A549 (cell line): ENCODE measurements around the gene TPRN. TPM values are rescaled to one million over a fixed set of nuclear protein-coding genes. Genes with fewer than 3 reads are reported as not detected.

Source experiments
- ATAC-seq, 2 experiments: fragments of 200-7000 bp in 1 of 2; fragments of >200 bp in 1 of 2; cut with Nextera tagmentation in 1 of 2; cut with Tn5 transposase in 1 of 2; 3 replicates each; pipeline versions ENCODE4 v1.8.0 to v1.9.1; 2018 to 2020; ENCODE audit warnings: mild to moderate bottlenecking in 1 of 2, moderate library complexity in 1 of 2
- CTCF ChIA-PET: fragments of 300-600 bp; sonication (Branson Sonifier 250); formaldehyde crosslinking; extraction: SDS; loops from one replicate; lab custom pipeline; 2021; ENCODE audit warnings: antibody characterized with exemption, inconsistent platforms; lab: Yijun Ruan, JAX
- POLR2A ChIA-PET: fragments of 350-600 bp; formaldehyde crosslinking; extraction: SDS; loops from one replicate; lab custom pipeline; 2021; ENCODE audit warnings: antibody characterized with exemption, inconsistent platforms; lab: Yijun Ruan, JAX
- DNase-seq, 2 experiments: peaks; one replicate each; pipeline versions ENCODE4 v3.0.0 to v3.0.0-alpha.2; 2011 to 2016; ENCODE audit warnings: low read depth in 1 of 2, low spot score in 1 of 2
- FAIRE-seq: peaks from 2 replicates; lab custom pipeline; 2011; peaks lifted over from hg19 to GRCh38; lab: Jason Lieb, UNC
- H3K27ac ChIP-seq, 2 experiments: fragments of >200 bp; sonication (Bioruptor Twin); formaldehyde crosslinking; 3 replicates each; pipeline ENCODE4 v1.5.1; 2016 to 2017
- H3K4me1 ChIP-seq: fragments of >200 bp; sonication (Bioruptor Twin); formaldehyde crosslinking; 3 replicates; pipeline ENCODE4 v1.6.1; 2016
- H3K4me2 ChIP-seq: fragments of >200 bp; sonication (Bioruptor Twin); formaldehyde crosslinking; 3 replicates; pipeline ENCODE4 v1.6.1; 2016
- H3K4me3 ChIP-seq: fragments of >200 bp; sonication (Bioruptor Twin); formaldehyde crosslinking; 3 replicates; pipeline ENCODE4 v1.5.1; 2016
- H3K9me3 ChIP-seq: fragments of >200 bp; sonication (Bioruptor Twin); formaldehyde crosslinking; 3 replicates; pipeline ENCODE4 v1.6.1; 2016
- BCL3 ChIP-seq: fragments of >200 bp; sonication (Bioruptor Twin); formaldehyde crosslinking; IDR thresholded peaks from 3 replicates; pipeline ENCODE4 v1.6.1; 2016
- CBX2 ChIP-seq: fragments of 200-600 bp; sonication (generic); IDR thresholded peaks from 2 replicates; pipeline ENCODE4 v1.6.1; 2016; ENCODE audit warnings: low read depth, mild to moderate bottlenecking, borderline replicate concordance
- CBX8 ChIP-seq: fragments of 200-600 bp; sonication (generic); IDR thresholded peaks from 2 replicates; pipeline ENCODE4 v1.6.1; 2016
- CHD2 ChIP-seq: fragments of 150-350 bp; IDR thresholded peaks from 2 replicates; pipeline ENCODE4 v1.6.1; 2014; ENCODE audit warnings: low read length; ENCODE audit not compliant: partially characterized antibody
- CHD4 ChIP-seq: fragments of 200-600 bp; sonication (generic); IDR thresholded peaks from 2 replicates; pipeline ENCODE4 v1.6.1; 2016; ENCODE audit warnings: antibody characterized with exemption, mild to moderate bottlenecking, borderline replicate concordance
- EP300 ChIP-seq, 2 experiments: fragments of >200 bp; sonication (Bioruptor Twin); formaldehyde crosslinking; IDR thresholded peaks; 2 replicates in 1 of 2; 3 replicates in 1 of 2; pipeline ENCODE4 v1.6.1; 2016 to 2017
- ESRRA ChIP-seq: fragments of 150-350 bp; IDR thresholded peaks from 2 replicates; pipeline ENCODE4 v1.6.1; 2014; ENCODE audit warnings: mild to moderate bottlenecking, low read length, borderline replicate concordance
- HDAC2 ChIP-seq: fragments of 200-600 bp; sonication (generic); IDR thresholded peaks from 2 replicates; pipeline ENCODE4 v1.6.1; 2016
- HOXB5 ChIP-seq: fragments of 250-450 bp; sonication (Bioruptor Pico); IDR thresholded peaks from 2 replicates; pipeline ENCODE4 v1.5.0; 2020; ENCODE audit warnings: mild to moderate bottlenecking, moderate library complexity
- MAFK ChIP-seq: fragments of 450-650 bp; IDR thresholded peaks from 2 replicates; pipeline ENCODE4 v1.6.1; 2014; ENCODE audit not compliant: partially characterized antibody
- MAX ChIP-seq: IDR thresholded peaks from 2 replicates; pipeline ENCODE4 v1.6.1; 2012
- MAZ ChIP-seq: fragments of 150-350 bp; IDR thresholded peaks from 2 replicates; pipeline ENCODE4 v1.6.1; 2014; ENCODE audit warnings: antibody characterized with exemption, low read depth, low read length, borderline replicate concordance
- MYC ChIP-seq: IDR thresholded peaks from 2 replicates; pipeline ENCODE4 v1.6.1; 2012; ENCODE audit warnings: mild to moderate bottlenecking, inconsistent platforms, low read length, improper control_type of control experiment, borderline replicate concordance
- RAD21 ChIP-seq, 2 experiments: fragments of >200 bp in 1 of 2; sonication (Bioruptor Twin) in 1 of 2; formaldehyde crosslinking in 1 of 2; IDR thresholded peaks in 1 of 2; conservative IDR thresholded peaks in 1 of 2; 2 replicates in 1 of 2; 3 replicates in 1 of 2; pipeline ENCODE4 v1.6.1; 2012 to 2018; ENCODE audit warnings: inconsistent platforms in 1 of 2
- RARB ChIP-seq: fragments of 250-450 bp; sonication (Bioruptor Pico); IDR thresholded peaks from 2 replicates; pipeline ENCODE4 v1.8.0; 2021; ENCODE audit warnings: mild to moderate bottlenecking, moderate library complexity
- REST ChIP-seq: fragments of 200-600 bp; sonication (generic); IDR thresholded peaks from 2 replicates; pipeline ENCODE4 v1.6.1; 2016; ENCODE audit warnings: antibody characterized with exemption, mild to moderate bottlenecking, moderate library complexity
- ZSCAN20 ChIP-seq: fragments of 250-450 bp; sonication (Bioruptor Pico); IDR thresholded peaks from 2 replicates; pipeline ENCODE4 v1.8.0; 2022; ENCODE audit warnings: mild to moderate bottlenecking, moderate library complexity
- WGBS: methylation state at CpG from one replicate; pipeline ENCODE4 v1.1.6; 2017; ENCODE audit errors: missing lambda C conversion rate; 5-methylcytosine and 5-hydroxymethylcytosine counted together
- polyA plus RNA-seq, 4 experiments: library from polyadenylated mRNA; depleted of rRNA in 3 of 4; stranded (reverse); fragments of >200 nt; fragmentation: RNase III in 1 of 4; extraction: RNeasy Plus Mini Kit Qiagen cat#74134 plus additional on column Dnase treatment in 1 of 4; gene quantifications; 2 replicates in 3 of 4; 3 replicates in 1 of 4; pipeline ENCODE4 v1.2.3, GENCODE V29; 2011 to 2017
- TF ChIP-seq, protein P1 (sequence below): fragments of 150-350 bp; IDR thresholded peaks from 2 replicates; pipeline ENCODE4 v1.6.1; 2014; ENCODE audit warnings: low read depth, mild to moderate bottlenecking, low read length
- TF ChIP-seq, protein P2 (sequence below): fragments of 250-450 bp; sonication (Bioruptor Pico); IDR thresholded peaks from 2 replicates; pipeline ENCODE4 v1.5.0; 2021; ENCODE audit warnings: mild to moderate bottlenecking, moderate library complexity, borderline replicate concordance
- TF ChIP-seq, protein P3 (sequence below): IDR thresholded peaks from 2 replicates; pipeline ENCODE4 v1.6.1; 2012; ENCODE audit warnings: low read depth, borderline replicate concordance

Gene TPRN
- polyA plus RNA-seq, 2 of the 4 experiments (the other 2 are of a cell fraction) = 2.1 to 6.5 TPM

DNA sequence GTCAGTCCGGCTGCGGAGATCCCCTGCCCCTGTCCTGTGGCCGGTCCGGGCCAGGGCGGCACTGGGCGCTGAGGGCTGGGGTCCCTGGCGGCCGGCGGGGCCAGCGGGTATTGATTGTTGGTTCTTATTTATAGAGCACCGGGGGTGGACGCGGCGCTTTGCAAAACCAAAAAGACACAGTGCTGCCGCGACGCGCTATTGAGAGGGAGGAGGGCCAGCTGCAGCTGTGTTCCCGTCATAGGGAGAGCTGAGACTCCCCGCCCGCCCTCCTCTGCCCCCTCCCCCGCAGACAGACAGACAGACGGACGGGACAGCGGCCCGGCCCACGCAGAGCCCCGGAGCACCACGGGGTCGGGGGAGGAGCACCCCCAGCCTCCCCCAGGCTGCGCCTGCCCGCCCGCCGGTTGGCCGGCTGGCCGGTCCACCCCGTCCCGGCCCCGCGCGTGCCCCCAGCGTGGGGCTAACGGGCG is 33.2 kb downstream of the TPRN start:
- Histone ChIP-seq H3K9me3 (no peaks in the 10 kb centered on the region), H3K4me2 (peak overlapping the region; percentile 99), H3K4me1 (peaks cover 32% of the 10 kb centered on the region), H3K27ac (peak overlapping the region in 1 of 2 experiments; percentile 78; a peak in 4 of 6 replicates), H3K4me3 (peak overlapping the region; percentile 47)
- CTCF ChIA-PET = interaction anchor here (1.2 to 16.5 kb wide), 7 partner anchors 10 to 69 kb away, joined by 3 to 156 read pairs (median 5); partner anchors contain the start of genes ANAPC2, CYSRT1, RNF224 and SSNA1
- POLR2A ChIA-PET = interaction anchor here (0.6 to 2.0 kb wide), 5 partner anchors 22 to 73 kb away, joined by 3 to 10 read pairs (median 4); partner anchors contain the start of genes SSNA1 and TUBB4B
- WGBS = 22% methylated on average over 16 of the region's 44 CpGs
- DNase-seq = no peak
- no peak for TF ChIP-seq EP300 (IDR thresholded peaks at IDR 0.05)
- TF ChIP-seq RAD21 (conservative IDR thresholded peaks at IDR 0.05 in 1 of 2, IDR thresholded peaks at IDR 0.05 in 1 of 2) = no peak
- no peak for TF ChIP-seq MYC
- no peak for TF ChIP-seq CHD4
- no peak for TF ChIP-seq ESRRA
- ATAC-seq = no peak
- FAIRE-seq = no peak

GRCh38 chr9:137166380-137167229 is 33.9 kb downstream of the TPRN start:
- H3K4me2 ChIP-seq = peak overlapping the region; percentile 99
- ChIA-PET POLR2A (interaction anchor here (0.6 to 2.0 kb wide), 3 partner anchors 22 to 74 kb away, joined by 3 to 10 read pairs (median 4); partner anchors contain the start of genes SSNA1 and TUBB4B), CTCF (interaction anchor here (1.2 to 16.5 kb wide), 6 partner anchors 10 to 60 kb away, joined by 3 to 156 read pairs (median 5); partner anchors contain the start of genes ANAPC2, RNF224 and SSNA1)
- H3K9me3 ChIP-seq = no peaks in the 10 kb centered on the region
- ATAC-seq (no peak), DNase-seq (no peak), FAIRE-seq (no peak)
- TF ChIP-seq EP300 (IDR thresholded peaks at IDR 0.05) (no peak), MAX (no peak), CHD4 (no peak), CHD2 (no peak), RARB (CRISPR knock-in tag) (no peak)
- TF ChIP-seq, protein P1, sequence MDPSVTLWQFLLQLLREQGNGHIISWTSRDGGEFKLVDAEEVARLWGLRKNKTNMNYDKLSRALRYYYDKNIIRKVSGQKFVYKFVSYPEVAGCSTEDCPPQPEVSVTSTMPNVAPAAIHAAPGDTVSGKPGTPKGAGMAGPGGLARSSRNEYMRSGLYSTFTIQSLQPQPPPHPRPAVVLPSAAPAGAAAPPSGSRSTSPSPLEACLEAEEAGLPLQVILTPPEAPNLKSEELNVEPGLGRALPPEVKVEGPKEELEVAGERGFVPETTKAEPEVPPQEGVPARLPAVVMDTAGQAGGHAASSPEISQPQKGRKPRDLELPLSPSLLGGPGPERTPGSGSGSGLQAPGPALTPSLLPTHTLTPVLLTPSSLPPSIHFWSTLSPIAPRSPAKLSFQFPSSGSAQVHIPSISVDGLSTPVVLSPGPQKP = no peak
- TF ChIP-seq, protein P2, sequence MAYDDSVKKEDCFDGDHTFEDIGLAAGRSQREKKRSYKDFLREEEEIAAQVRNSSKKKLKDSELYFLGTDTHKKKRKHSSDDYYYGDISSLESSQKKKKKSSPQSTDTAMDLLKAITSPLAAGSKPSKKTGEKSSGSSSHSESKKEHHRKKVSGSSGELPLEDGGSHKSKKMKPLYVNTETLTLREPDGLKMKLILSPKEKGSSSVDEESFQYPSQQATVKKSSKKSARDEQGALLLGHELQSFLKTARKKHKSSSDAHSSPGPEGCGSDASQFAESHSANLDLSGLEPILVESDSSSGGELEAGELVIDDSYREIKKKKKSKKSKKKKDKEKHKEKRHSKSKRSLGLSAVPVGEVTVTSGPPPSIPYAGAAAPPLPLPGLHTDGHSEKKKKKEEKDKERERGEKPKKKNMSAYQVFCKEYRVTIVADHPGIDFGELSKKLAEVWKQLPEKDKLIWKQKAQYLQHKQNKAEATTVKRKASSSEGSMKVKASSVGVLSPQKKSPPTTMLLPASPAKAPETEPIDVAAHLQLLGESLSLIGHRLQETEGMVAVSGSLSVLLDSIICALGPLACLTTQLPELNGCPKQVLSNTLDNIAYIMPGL (CRISPR knock-in tag) = no peak
- peaks cover 39% of the 10 kb centered on the region for H3K4me1 ChIP-seq
- no peak overlapping the region for H3K27ac ChIP-seq
- peak overlapping the region; percentile 47; the same call in 1 of the 3 replicates for H3K4me3 ChIP-seq
- WGBS = 60% methylated on average over 11 of the region's 22 CpGs

DNA sequence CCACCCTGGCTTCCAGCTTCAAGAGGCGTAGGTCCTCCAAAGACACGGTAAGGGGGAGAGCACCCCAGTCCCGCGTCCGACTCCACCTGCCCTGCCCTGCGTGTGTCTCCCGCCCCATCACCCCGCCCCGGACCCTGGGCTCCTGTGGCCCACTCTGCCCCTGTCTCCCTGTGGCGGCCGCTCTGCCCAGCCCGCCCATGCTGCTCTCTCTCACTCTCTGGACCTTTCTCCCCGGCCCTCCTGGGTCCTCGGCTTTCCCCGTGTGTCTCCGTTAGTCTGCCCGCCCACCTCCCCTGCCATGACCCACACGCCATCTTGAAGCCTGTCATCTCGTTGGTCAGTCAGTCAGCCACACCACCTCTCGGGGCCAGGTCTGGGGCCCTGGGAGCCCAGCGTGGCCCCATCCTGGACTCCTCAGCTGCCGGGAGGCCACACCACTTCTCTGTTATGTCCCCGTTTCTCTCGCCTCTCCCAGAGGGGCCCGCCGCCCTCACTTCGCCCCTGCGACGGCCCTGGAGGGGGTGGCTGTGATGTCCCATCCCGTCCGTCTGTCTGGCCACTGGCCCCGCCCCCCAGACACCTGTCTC is 35.2 kb downstream of the TPRN start:
- FAIRE-seq = no peak
- POLR2A ChIA-PET = no interaction called here
- no peaks in the 10 kb centered on the region for H3K9me3 ChIP-seq
- no peak for DNase-seq
- peaks cover 46% of the 10 kb centered on the region for H3K4me1 ChIP-seq
- WGBS = 90% methylated on average over 28 of the region's 32 CpGs
- H3K27ac ChIP-seq = no peak overlapping the region
- no peak for ATAC-seq
- CTCF ChIA-PET = interaction anchor here (1.3 to 16.5 kb wide), 5 partner anchors 12 to 62 kb away, joined by 3 to 156 read pairs (median 13); partner anchors contain the start of genes ANAPC2, RNF224 and SSNA1
- H3K4me2 ChIP-seq = no peak overlapping the region
- TF ChIP-seq ZSCAN20 (CRISPR knock-in tag) (no peak), CBX8 (no peak), MAZ (no peak), HOXB5 (CRISPR knock-in tag) (no peak), BCL3 (no peak), MAFK (no peak), REST (no peak), CBX2 (no peak), HDAC2 (no peak)
- TF ChIP-seq, protein P3, sequence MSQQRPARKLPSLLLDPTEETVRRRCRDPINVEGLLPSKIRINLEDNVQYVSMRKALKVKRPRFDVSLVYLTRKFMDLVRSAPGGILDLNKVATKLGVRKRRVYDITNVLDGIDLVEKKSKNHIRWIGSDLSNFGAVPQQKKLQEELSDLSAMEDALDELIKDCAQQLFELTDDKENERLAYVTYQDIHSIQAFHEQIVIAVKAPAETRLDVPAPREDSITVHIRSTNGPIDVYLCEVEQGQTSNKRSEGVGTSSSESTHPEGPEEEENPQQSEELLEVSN = no peak
- H3K4me3 ChIP-seq = no peak overlapping the region
